ENCODE data around the gene SNAI1. TPM values are rescaled to one million over a fixed set of nuclear protein-coding genes. Genes with fewer than 3 reads are reported as not detected.
A peak's percentile ranks its signal among the peaks of the same experiment; 100 is the strongest.
"Not testable (repeated sequence)": the region's sequence is repeated elsewhere in the genome, so short reads cannot be mapped to it uniquely, and the experiment has no call there.

Gene SNAI1
- polyA plus RNA-seq, 3 donors, result 12.8 to 16.6 (median 15.3) TPM

GRCh38 chr20:50009521-50010454 is 27.0 kb downstream of the SNAI1 start:
- DNase-seq, result no peak

GRCh38 chr20:50011597-50011996 is 28.8 kb downstream of the SNAI1 start:
- not testable (repeated sequence) for DNase-seq

GRCh38 chr20:50012282-50013263 is 29.8 kb downstream of the SNAI1 start:
- DNase-seq, result no peak

- DNase-seq, result no peak
Measured at GRCh38 chr20:50013976-50014375, 31.2 kb downstream of the SNAI1 start.

GRCh38 chr20:50014570-50015562 is 32.1 kb downstream of the SNAI1 start:
- peak; percentile 68 for DNase-seq

GRCh38 chr20:50015636-50015992 is 32.8 kb downstream of the SNAI1 start:
- no peak for DNase-seq

GRCh38 chr20:50015993-50016770 is 33.4 kb downstream of the SNAI1 start:
- peak; percentile 67 for DNase-seq

GRCh38 chr20:50017160-50017559 is 34.4 kb downstream of the SNAI1 start:
- no peak for DNase-seq

- no peak for DNase-seq
Measured at GRCh38 chr20:50017576-50018248, 34.9 kb downstream of the SNAI1 start.

- DNase-seq, result no peak
Measured at GRCh38 chr20:50019466-50020256, 36.9 kb downstream of the SNAI1 start.

- no peak for DNase-seq
Measured at GRCh38 chr20:50020288-50020687, 37.5 kb downstream of the SNAI1 start.

GRCh38 chr20:50022676-50023075 is 39.9 kb downstream of the SNAI1 start:
- DNase-seq, result no peak

- no peak for DNase-seq
Measured at GRCh38 chr20:50023116-50023805, 40.5 kb downstream of the SNAI1 start.

GRCh38 chr20:50026746-50027575 is 44.2 kb downstream of the SNAI1 start:
- no peak for DNase-seq

GRCh38 chr20:50027611-50028105 is 44.9 kb downstream of the SNAI1 start:
- no peak for DNase-seq

GRCh38 chr20:50029083-50029696 is 46.4 kb downstream of the SNAI1 start:
- DNase-seq, result no peak
